IMR-90 (cell line): ENCODE results near the gene RCE1.

ENCODE experiments used
- CEBPB ChIP-seq: IDR thresholded peaks from 2 replicates; pipeline ENCODE4 v1.6.1; 2012; ENCODE audit warnings: low read depth, low read length, improper control_type of control experiment
- CTCF ChIP-seq: conservative IDR thresholded peaks from 2 replicates; pipeline ENCODE4 v1.5.1; 2012; ENCODE audit warnings: mild to moderate bottlenecking, low read depth, low read length, improper control_type of control experiment
- MAFK ChIP-seq: IDR thresholded peaks from 2 replicates; pipeline ENCODE4 v1.6.1; 2012; ENCODE audit warnings: low read depth, low read length, improper control_type of control experiment
- POLR2A ChIP-seq: IDR thresholded peaks from 2 replicates; pipeline ENCODE4 v1.6.1; 2012; ENCODE audit warnings: mild to moderate bottlenecking, low read depth, low read length
- RCOR1 ChIP-seq: IDR thresholded peaks from 2 replicates; pipeline ENCODE4 v1.6.1; 2012; ENCODE audit warnings: mild to moderate bottlenecking, low read length, improper control_type of control experiment; ENCODE audit not compliant: insufficient replicate concordance
- USF2 ChIP-seq: fragments of 150-350 bp; IDR thresholded peaks from 2 replicates; pipeline ENCODE4 v1.6.1; 2017; ENCODE audit warnings: mild to moderate bottlenecking, antibody characterized with exemption, low read length, low read depth

- TF ChIP-seq CTCF (no peak), POLR2A (no peak), RCOR1 (no peak), CEBPB (no peak), USF2 (no peak), MAFK (no peak)
These were observed 10.3 kb downstream of the RCE1 start for GRCh38 chr11:66853242-66854229.
